ENCODE measurements around the gene CXADR. TPM values are rescaled to one million over a fixed set of nuclear protein-coding genes. Genes with fewer than 3 reads are reported as not detected.

The CXADR gene
- 5.8 to 12.1 TPM (median 9.3 TPM) in 5 replicates for total RNA-seq (2022; extraction: Qiagen RNA extraction; ENCODE audit: low read depth)

DNA sequence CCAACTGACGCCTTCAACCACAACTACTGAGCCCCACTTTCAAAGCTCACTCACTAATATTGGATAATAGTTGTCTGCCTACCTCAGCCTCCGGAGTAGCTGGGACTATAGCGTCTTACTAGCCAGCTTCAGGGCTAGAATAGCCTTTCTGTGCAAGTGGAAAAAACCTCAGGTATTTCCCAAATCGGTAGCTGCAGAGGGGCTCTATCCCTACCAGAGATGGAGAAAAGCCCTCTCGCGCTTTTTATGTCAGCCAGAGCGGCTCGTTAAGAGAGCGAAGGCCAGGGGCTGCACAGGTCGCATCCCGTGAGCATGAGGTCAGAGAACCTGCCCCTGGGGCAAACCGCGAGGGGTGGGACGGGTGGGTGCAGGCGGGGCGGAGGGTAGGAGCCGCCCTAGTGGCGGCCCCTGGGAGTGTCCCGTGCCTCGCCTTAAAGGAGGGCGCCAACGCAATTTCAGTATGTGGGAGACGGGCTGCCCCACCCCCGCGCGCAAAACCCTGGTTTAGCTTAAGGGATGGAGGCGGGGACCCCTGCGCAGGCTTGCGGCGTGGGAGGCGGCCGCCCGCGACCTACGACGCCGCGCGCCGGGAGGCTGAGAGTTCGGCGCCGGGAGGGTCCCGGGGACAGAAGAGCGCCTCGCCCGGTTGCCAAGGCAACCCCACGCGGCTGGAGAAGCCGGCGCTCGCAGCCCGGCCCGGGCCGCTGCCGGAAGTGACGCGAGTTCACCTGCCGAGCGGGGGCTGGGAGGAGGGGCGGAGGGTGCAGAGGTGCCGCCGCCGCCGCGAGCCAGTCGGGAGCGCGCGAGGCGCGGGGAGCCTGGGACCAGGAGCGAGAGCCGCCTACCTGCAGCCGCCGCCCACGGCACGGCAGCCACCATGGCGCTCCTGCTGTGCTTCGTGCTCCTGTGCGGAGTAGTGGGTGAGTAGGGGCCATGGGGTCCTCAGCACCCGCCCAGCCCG is at the start of gene CXADR:
TSS of gene CXADR (plus strand) at position 791 of the 961 bp plus-strand sequence. CDS start at position 878, 87 bp downstream.

DNA sequence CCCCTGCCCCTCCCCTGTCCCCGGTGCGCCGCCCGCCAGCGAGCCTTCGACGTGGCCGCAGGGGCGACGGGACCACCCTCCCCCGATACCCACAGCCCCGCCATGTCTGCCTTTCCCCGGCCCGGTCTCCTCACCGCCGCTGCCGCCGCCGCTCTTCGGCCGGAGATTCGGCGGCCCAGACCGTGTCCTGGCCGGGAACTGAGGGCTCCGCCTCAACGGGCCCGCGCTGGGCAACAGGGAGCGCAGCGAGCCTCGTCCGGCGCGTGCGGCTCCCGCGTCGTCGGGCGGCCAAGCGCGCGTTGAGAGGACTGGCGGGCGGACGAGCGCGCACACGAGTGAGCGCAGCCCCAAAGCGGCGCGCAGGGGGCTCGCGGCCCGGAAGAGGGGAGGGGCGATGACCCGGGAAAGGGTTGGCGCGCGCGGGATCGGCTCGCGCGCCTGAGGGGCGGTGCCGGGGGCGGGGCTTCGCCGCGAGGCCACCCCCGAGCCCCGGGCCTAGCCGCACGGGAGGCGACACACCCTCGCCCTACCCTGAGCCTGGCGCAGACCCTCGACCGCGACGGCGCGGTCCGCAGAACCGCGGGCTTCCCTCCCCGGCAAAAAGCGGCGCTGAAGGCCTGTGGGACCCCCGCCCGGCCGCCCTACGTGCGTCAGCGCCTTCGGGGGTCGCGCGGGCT is 99.9 kb downstream of the CXADR start, which contains the start of gene BTG3:
TSS of gene BTG3 (minus strand) at position 337 of the 677 bp plus-strand sequence. CDS start 3,757 bp downstream, outside the sequence.

Other genes with a start within 250 kb of the CXADR start
- 18.3 to 31.6 TPM (median 28.2 TPM) in 5 replicates for gene BTG3, start 99.9 kb downstream of the CXADR start, total RNA-seq (2022; extraction: Qiagen RNA extraction; ENCODE audit: low read depth)

Data from A549 treated with ZK216348 at 1 μM for 4 hours (cell line).